GM18858 (cell line): ENCODE results near the gene FAM72B.
"Not testable (repeated sequence)": the region's sequence is repeated elsewhere in the genome, so short reads cannot be mapped to it uniquely, and the experiment has no call there.

Source experiments
- ATAC-seq: cut with Tn5 transposase; IDR thresholded peaks from one replicate; pipeline ENCODE4 v1.9.1; 2021; ENCODE audit not compliant: unreplicated experiment

The FAM72B gene

DNA sequence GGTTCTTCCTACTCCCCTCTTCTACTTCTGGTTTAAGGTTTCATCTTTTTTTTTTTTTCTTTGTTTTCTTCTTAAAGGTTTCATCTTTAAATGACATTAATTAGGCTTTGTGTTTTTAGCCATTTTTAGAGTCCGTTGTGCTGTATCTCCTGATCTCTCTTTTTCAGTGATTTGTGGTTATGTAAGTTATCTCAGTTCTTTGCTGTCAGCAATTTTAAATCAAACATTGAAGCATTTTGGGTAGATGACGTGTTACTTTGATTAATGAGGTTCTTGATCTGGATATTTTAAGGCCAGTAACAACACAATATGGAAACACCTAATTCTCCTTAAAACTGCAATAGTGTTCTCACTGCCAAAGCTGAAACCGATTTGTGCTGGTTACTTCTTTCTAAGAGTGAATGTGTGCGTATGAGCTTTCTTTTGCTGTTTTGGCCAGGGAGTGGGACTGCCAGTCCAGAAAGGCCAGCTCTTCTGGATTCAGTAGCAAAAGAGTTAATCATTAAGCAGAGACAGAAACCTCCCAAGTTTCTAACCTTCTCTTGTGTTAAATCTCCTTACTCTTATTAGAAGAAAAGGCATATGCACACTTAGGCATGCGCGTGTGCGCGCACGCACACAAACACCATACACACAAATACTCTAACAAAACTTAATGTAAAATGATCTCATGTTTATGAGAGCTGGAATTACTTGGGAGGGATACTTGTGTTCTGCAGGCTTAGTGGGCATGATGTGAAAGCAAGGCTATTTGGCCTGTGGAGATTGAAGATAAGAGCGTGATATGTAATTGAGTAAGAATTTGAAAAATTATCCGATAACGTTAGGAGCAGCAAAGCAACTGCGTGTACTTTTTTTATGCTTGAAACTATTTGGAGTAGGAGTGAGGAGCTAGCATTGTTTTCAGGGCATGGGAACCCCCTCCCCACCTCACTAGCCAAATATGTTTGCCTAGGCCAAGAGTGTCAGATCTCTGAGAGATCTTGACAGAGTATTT lies 17.1 kb upstream of the FAM72B start:
- not testable (repeated sequence) for ATAC-seq

DNA sequence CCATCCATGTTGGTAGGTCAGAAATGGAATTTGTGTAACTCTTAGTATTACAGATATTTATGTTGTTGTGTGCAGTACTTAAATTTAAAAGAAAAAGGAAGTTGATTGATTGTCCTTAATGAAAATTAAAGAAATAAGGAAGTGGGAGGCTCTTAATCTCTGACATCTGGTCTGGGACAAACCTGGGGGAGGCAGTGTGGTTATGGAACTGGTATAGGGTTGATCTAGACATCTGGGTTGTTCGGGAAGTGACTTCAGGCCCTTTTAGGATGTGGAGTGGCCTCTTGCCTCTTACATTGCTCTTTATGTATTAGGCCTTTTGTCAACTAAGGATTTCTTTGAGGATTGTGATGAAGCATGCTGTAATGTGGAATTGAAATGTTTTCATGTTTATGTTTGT lies 16.1 kb upstream of the FAM72B start:
- ATAC-seq = not testable (repeated sequence)

GRCh38 chr1:121199763-121200162 lies 15.6 kb upstream of the FAM72B start:
- not testable (repeated sequence) for ATAC-seq

- not testable (repeated sequence) for ATAC-seq
Observed at GRCh38 chr1:121197095-121197882, 13.1 kb upstream of the FAM72B start.

DNA sequence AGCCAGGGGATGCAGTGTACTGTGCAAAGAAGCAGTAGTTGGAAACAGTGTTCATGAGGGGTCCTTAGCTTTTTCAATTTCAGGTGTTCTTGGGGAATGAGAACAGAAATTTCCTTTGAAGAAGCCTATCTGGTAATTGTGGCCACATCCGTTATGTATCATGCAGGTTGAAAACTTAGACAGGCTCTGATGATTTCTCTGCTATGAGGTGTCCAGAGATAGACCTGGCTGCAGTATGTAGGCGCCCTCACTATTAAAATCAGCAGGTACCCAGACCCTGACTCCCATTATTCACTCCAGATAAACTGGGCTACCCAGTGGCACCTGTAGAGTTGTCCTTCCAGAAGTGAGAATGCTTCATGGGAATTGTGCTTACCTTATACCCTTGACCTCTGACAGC lies 8.4 kb upstream of the FAM72B start:
- ATAC-seq = not testable (repeated sequence)

DNA sequence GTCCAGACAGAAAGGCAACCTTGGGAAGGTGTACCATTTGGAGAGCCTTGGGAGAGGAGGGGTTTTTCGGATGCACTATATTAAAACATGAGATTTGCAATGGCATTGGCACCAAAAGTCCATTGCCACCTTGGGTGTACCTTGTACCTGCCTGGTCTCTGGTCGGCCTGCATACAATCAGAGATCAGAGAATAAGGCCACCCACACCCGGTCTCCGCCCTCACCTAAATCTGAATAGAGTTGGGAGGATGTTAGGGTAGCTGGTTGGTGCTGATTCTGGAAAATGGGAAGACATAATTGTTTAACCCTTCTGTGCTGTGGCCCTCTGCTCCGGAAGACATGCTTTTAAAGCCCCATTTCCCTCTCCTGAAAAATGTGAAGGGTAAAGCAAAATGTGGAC lies 3.8 kb upstream of the FAM72B start:
- ATAC-seq = not testable (repeated sequence)

DNA sequence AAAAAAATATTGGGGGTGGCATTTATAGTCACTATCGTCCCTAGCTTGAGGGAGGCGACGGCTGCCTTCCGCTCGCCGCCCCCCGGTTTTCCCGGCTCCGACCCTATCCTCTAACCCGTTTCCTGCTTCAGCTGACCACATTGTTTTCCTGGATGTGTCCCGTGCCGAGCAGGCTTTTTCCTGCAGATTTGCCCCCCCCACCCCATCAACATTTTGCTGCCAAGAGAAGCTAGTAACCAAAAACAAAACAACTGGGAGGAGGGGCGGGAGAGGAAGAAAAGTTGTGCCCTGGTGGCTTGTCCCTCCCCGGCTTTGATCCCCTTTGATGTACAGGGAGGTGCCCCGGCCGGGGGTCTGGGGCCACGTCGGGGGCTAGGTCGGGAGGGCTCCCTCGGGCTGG lies 2.1 kb upstream of the FAM72B start:
- not testable (repeated sequence) for ATAC-seq

DNA sequence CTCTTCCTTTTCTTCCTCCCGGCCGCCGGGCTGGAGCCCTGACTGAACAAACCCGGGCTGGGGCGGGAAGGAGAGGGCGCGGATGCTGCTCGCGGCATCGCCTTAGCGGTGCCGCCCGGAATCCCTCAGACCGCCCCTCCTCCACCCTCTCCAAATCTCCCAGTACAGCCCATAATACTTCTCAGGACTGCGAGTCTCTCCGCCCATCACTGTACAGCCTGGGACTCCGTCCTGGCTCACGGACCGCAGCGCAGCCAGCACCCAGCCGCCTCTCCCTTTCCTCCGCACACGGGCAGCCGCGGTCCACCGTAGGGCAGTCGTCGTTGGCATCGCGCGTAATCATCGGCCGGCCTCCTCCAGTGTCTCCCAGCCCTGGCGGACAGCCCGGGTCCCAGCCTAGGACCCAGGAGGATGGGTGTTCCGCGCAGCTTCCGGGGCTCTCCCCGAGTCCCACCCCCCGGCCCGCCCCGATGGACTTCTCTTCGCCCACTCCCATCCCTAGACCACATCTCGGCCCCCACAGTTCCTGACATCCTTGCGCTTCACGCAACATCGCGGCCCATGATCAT lies 1.1 kb upstream of the FAM72B start:
- not testable (repeated sequence) for ATAC-seq

DNA sequence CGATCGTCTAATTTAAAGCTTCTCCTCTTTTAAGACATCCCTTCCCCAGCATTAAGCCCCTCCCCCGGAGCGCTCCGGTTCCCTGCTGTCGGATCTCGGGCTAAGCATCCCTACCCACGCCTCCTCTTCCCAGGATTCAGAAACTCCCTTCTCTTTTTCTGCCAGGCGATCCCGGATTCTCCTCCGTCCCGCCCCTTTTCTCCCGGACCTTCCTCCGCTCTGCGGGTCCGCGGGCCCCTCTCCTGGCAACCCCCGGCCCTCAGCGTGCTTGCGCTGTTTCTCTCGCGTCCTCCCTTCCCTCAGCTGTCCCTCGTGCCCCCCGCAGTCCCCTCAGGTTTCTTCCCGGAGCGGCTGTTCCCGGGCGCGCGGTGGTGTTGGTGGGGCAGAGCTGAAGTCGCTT lies 273 bp downstream of the FAM72B start:
- not testable (repeated sequence) for ATAC-seq

- ATAC-seq = not testable (repeated sequence)
Observed at GRCh38 chr1:121178197-121178596, 5.9 kb downstream of the FAM72B start.

GRCh38 chr1:121176649-121177048 lies 7.5 kb downstream of the FAM72B start:
- not testable (repeated sequence) for ATAC-seq

- ATAC-seq = not testable (repeated sequence)
Observed at GRCh38 chr1:121168152-121168668, 15.9 kb downstream of the FAM72B start.

DNA sequence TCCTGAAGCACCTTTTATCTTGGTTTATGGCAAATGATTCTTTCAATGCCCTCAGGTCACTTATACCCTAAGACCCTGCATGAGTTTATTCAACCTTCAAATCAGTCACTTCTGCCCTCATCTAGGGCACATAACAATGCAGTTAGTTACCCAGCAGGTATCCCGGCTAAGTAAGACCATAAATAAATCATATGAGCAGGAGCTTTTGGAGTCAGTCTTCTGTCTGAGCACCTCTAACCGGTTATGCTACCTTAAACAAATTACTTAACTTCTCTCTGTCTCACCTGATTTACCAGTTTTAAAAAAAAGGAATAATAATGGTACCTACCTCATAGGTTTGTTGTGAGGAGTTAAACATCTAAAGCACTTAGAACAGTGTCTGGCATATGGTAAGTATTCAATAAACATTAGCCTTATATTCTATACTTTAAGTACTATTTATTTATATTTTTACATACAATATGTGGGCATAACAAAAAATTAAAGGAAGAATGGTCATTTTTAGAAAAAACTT lies 16.9 kb downstream of the FAM72B start:
- ATAC-seq = not testable (repeated sequence)

GRCh38 chr1:121165296-121165695 lies 18.8 kb downstream of the FAM72B start:
- not testable (repeated sequence) for ATAC-seq

GRCh38 chr1:121163850-121164757 lies 20.0 kb downstream of the FAM72B start:
- ATAC-seq = peak; percentile 38

- ATAC-seq = not testable (repeated sequence)
Observed at GRCh38 chr1:121161199-121161901, 22.8 kb downstream of the FAM72B start.

GRCh38 chr1:121160118-121160517 lies 24.0 kb downstream of the FAM72B start:
- ATAC-seq = not testable (repeated sequence)

GRCh38 chr1:121157609-121158008 lies 26.5 kb downstream of the FAM72B start:
- ATAC-seq = not testable (repeated sequence)

DNA sequence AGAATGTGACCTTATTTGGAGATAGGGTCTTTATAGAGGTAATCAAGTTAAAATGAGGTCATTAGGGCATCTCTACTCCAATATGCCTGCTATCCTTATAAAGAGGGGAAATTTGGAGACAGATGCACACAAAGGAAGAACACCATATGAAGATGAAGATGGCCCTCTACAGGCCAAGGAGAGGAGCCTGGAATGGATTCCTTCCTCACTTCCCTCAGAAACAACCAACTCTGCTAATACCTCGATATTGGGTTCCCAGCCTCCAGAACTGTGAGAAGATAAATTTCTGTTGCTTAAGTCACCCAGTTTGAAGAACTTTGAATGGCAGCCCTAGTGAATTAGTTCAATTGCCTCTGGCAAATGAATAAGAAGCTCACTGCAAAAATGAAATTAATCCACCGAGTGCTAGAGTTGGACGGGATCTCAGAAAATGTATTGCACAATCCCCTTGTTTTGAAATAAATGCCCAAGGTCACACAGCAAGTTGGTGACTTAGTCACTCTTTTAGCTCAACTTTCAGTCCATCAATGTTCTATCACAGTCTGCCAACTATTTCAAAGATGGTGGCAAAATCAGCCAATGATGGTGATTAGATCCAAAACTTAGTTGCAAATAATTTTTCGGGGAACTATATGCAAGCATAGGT lies 27.1 kb downstream of the FAM72B start:
- not testable (repeated sequence) for ATAC-seq
